ENCODE data around the gene MPP7. TPM values are rescaled to one million over a fixed set of nuclear protein-coding genes. Genes with fewer than 3 reads are reported as not detected.

MPP7 gene
- total and polyA plus RNA-seq, 8 donors = 6.0 to 42.0 (median 11.8) TPM

GRCh38 chr10:28332726-28333125 lies 29.9 kb upstream of the MPP7 start:
- Histone ChIP-seq H3K27me3 (no peaks in the 10 kb centered on the region), H3K4me3 (no peak overlapping the region), H3K27ac (peak overlapping the region in 4 of 5 donors; percentile 45 to 78 (median 66)), H3K36me3 (no peaks in the 10 kb centered on the region), H3K9me3 (no peaks in the 10 kb centered on the region), H3K4me1 (peaks cover 0 to 46% (median 26%) of the 10 kb centered on the region in 4 donors)
- intact Hi-C loops (cut with DNase I; ENCODE audit: low total_unique reads) = no loop called here
- TF ChIP-seq CTCF (IDR thresholded peaks at IDR 0.05) (no peak), POLR2A (IDR thresholded peaks at IDR 0.05) (no peak), POLR2AphosphoS5 (IDR thresholded peaks at IDR 0.05) (no peak), EP300 (IDR thresholded peaks at IDR 0.05) (no peak)
- no peak for DNase-seq
- 46 to 69% (median 66%) methylated on average over 2 of the region's 2 CpGs for WGBS, 5 donors

- Histone ChIP-seq H3K36me3 (no peaks in the 10 kb centered on the region), H3K4me1 (peaks cover 5 to 55% (median 33%) of the 10 kb centered on the region in 4 donors), H3K9me3 (no peaks in the 10 kb centered on the region), H3K27ac (peak overlapping the region in 3 of 5 donors; percentile 18 to 39 (median 36)), H3K4me3 (no peak overlapping the region), H3K27me3 (no peaks in the 10 kb centered on the region)
- 29 to 56% (median 46%) methylated on average over 3 of the region's 3 CpGs for whole genome bisulfite sequencing, 5 donors
- intact Hi-C loops (cut with DNase I; ENCODE audit: low total_unique reads) = no loop called here
- TF ChIP-seq POLR2AphosphoS5 (IDR thresholded peaks at IDR 0.05) (no peak), POLR2A (IDR thresholded peaks at IDR 0.05) (no peak), EP300 (IDR thresholded peaks at IDR 0.05) (no peak), CTCF (IDR thresholded peaks at IDR 0.05) (no peak)
- DNase-seq = peak in 1 of 2 donors; percentile 45
Measured at GRCh38 chr10:28331841-28332240, 29.0 kb upstream of the MPP7 start.

- intact Hi-C loops (cut with DNase I; ENCODE audit: low total_unique reads) = no loop called here
- no peaks in the 10 kb centered on the region for H3K9me3 ChIP-seq
- TF ChIP-seq EP300 (IDR thresholded peaks at IDR 0.05) (no peak), POLR2AphosphoS5 (IDR thresholded peaks at IDR 0.05) (no peak), POLR2A (IDR thresholded peaks at IDR 0.05) (no peak), CTCF (IDR thresholded peaks at IDR 0.05) (no peak)
- no peak for DNase-seq
- H3K27me3 ChIP-seq = no peaks in the 10 kb centered on the region
- H3K4me3 ChIP-seq = no peak overlapping the region
- H3K4me1 ChIP-seq = peaks cover 10 to 63% (median 37%) of the 10 kb centered on the region in 4 donors
- no peaks in the 10 kb centered on the region for H3K36me3 ChIP-seq
- H3K27ac ChIP-seq = peak overlapping the region in 1 of 5 donors; percentile 18
Measured at GRCh38 chr10:28331066-28331465, 28.2 kb upstream of the MPP7 start.

GRCh38 chr10:28328346-28328745 lies 25.5 kb upstream of the MPP7 start:
- WGBS, 5 donors = 17 to 53% (median 25%) methylated on average over 1 of the region's 1 CpG
- Histone ChIP-seq H3K36me3 (no peaks in the 10 kb centered on the region), H3K27me3 (no peaks in the 10 kb centered on the region), H3K9me3 (no peaks in the 10 kb centered on the region), H3K27ac (peak overlapping the region in 4 of 5 donors; percentile 63 to 82 (median 80)), H3K4me3 (no peak overlapping the region), H3K4me1 (peaks cover 10 to 59% (median 34%) of the 10 kb centered on the region in 4 donors)
- intact Hi-C loops (cut with DNase I; ENCODE audit: low total_unique reads) = no loop called here
- DNase-seq = no peak
- TF ChIP-seq POLR2A (IDR thresholded peaks at IDR 0.05) (no peak), POLR2AphosphoS5 (IDR thresholded peaks at IDR 0.05) (no peak), EP300 (IDR thresholded peaks at IDR 0.05) (no peak), CTCF (IDR thresholded peaks at IDR 0.05) (no peak)
